DOHH2 (cell line): ENCODE measurements around the gene INSIG1.

Experiments used
- H3F3A ChIP-seq: fragments of 200-600 bp; sonication (generic), shearing (Covaris generic); 2 replicates; pipeline ENCODE4 v1.6.0; 2016; ENCODE audit warnings: antibody characterized with exemption, mild to moderate bottlenecking; ENCODE audit not compliant: control insufficient read depth, insufficient read depth
- H3K27ac ChIP-seq: fragments of 200-600 bp; sonication (generic); 2 replicates; pipeline ENCODE4 v1.5.1; 2014; ENCODE audit warnings: low read depth, mild to moderate bottlenecking, low read length, moderate library complexity
- H3K27me3 ChIP-seq: fragments of 200-600 bp; sonication (generic); 2 replicates; pipeline ENCODE4 v1.6.1; 2014; ENCODE audit warnings: mild to moderate bottlenecking, low read length, mixed read lengths; ENCODE audit not compliant: control insufficient read depth
- H3K36me3 ChIP-seq: fragments of 200-600 bp; sonication (generic); 2 replicates; pipeline ENCODE4 v1.6.1; 2014; ENCODE audit warnings: mild to moderate bottlenecking, low read length, moderate library complexity, mixed read lengths; ENCODE audit not compliant: control insufficient read depth
- H3K4me1 ChIP-seq: fragments of 200-600 bp; sonication (generic); 2 replicates; pipeline ENCODE4 v1.6.1; 2014; ENCODE audit warnings: mild to moderate bottlenecking, low read length, mixed read lengths; ENCODE audit not compliant: control insufficient read depth
- H3K4me2 ChIP-seq: fragments of 200-600 bp; sonication (generic); 2 replicates; pipeline ENCODE4 v1.6.0; 2014; ENCODE audit warnings: mild to moderate bottlenecking, low read length, moderate library complexity
- H3K4me3 ChIP-seq: fragments of 200-600 bp; sonication (generic); 2 replicates; pipeline ENCODE4 v1.5.1; 2014; ENCODE audit warnings: mild to moderate bottlenecking, low read length, mixed read lengths
- H3K79me2 ChIP-seq: fragments of 200-600 bp; sonication (generic); 2 replicates; pipeline ENCODE4 v1.6.1; 2014; ENCODE audit warnings: mild to moderate bottlenecking, low read length, mixed read lengths; ENCODE audit not compliant: control insufficient read depth
- H3K9me2 ChIP-seq: fragments of 200-600 bp; sonication (generic); replicated peaks from 2 replicates; pipeline ENCODE4 v1.6.1; 2014; ENCODE audit warnings: mild to moderate bottlenecking, low read length, mixed read lengths; ENCODE audit not compliant: control insufficient read depth
- H3K9me3 ChIP-seq: fragments of 200-600 bp; sonication (generic); 2 replicates; pipeline ENCODE4 v1.6.1; 2014; ENCODE audit warnings: antibody characterized with exemption, low read length, mixed read lengths; ENCODE audit not compliant: control insufficient read depth, insufficient read depth
- H4K20me1 ChIP-seq: fragments of 200-600 bp; sonication (generic); 2 replicates; pipeline ENCODE4 v1.6.0; 2014; ENCODE audit warnings: low read depth, mild to moderate bottlenecking, antibody characterized with exemption, low read length, moderate library complexity; ENCODE audit not compliant: control insufficient read depth, insufficient read depth
- EZH2phosphoT487 ChIP-seq: fragments of 200-600 bp; sonication (generic); IDR thresholded peaks from 2 replicates; pipeline ENCODE4 v1.6.1; 2017; ENCODE audit warnings: borderline replicate concordance, mild to moderate bottlenecking, antibody characterized with exemption, low read length, moderate library complexity, mixed read lengths
- TF ChIP-seq, protein P1 (sequence below): fragments of 200-600 bp; sonication (generic); IDR thresholded peaks from one replicate; pipeline ENCODE4 v1.5.1; 2014; ENCODE audit warnings: antibody characterized with exemption, mild to moderate bottlenecking, low read depth, low read length; ENCODE audit not compliant: poor library complexity, severe bottlenecking

The INSIG1 gene

DNA sequence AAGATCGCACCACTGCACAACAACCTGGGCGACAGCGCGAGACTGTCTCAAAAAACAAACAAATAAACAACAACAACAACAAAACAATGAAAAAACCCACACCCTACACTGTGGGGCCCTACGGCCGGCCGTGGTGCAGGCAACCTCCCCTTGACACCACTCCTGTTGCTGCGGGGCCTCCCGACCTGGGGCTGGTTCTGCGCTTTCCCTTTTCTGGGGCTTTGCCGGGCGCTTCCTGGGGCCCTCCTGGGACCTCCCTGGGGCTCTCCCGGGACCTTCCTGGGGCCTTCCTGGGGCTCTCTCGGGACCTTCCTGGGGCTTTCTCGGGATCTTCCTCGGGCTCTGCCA lies 46.6 kb downstream of the INSIG1 start:
- H3K9me3 ChIP-seq: no peaks in the 10 kb centered on the region
- peak overlapping the region; percentile 91 for H3K4me2 ChIP-seq
- no peaks in the 10 kb centered on the region for H3K36me3 ChIP-seq
- peak overlapping the region; percentile 73 for H3K4me3 ChIP-seq
- H3K4me1 ChIP-seq: peaks cover 10% of the 10 kb centered on the region
- H4K20me1 ChIP-seq: no peaks in the 10 kb centered on the region
- TF ChIP-seq, protein P1, sequence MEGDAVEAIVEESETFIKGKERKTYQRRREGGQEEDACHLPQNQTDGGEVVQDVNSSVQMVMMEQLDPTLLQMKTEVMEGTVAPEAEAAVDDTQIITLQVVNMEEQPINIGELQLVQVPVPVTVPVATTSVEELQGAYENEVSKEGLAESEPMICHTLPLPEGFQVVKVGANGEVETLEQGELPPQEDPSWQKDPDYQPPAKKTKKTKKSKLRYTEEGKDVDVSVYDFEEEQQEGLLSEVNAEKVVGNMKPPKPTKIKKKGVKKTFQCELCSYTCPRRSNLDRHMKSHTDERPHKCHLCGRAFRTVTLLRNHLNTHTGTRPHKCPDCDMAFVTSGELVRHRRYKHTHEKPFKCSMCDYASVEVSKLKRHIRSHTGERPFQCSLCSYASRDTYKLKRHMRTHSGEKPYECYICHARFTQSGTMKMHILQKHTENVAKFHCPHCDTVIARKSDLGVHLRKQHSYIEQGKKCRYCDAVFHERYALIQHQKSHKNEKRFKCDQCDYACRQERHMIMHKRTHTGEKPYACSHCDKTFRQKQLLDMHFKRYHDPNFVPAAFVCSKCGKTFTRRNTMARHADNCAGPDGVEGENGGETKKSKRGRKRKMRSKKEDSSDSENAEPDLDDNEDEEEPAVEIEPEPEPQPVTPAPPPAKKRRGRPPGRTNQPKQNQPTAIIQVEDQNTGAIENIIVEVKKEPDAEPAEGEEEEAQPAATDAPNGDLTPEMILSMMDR: no peak
- no peak for TF ChIP-seq EZH2phosphoT487
- no peaks in the 10 kb centered on the region for H3K9me2 ChIP-seq
- peaks cover 7% of the 10 kb centered on the region; the same call in 1 of the 2 replicates for H3F3A ChIP-seq
- H3K27ac ChIP-seq: no peak overlapping the region
- peaks cover 33% of the 10 kb centered on the region for H3K27me3 ChIP-seq
- H3K79me2 ChIP-seq: no peaks in the 10 kb centered on the region

DNA sequence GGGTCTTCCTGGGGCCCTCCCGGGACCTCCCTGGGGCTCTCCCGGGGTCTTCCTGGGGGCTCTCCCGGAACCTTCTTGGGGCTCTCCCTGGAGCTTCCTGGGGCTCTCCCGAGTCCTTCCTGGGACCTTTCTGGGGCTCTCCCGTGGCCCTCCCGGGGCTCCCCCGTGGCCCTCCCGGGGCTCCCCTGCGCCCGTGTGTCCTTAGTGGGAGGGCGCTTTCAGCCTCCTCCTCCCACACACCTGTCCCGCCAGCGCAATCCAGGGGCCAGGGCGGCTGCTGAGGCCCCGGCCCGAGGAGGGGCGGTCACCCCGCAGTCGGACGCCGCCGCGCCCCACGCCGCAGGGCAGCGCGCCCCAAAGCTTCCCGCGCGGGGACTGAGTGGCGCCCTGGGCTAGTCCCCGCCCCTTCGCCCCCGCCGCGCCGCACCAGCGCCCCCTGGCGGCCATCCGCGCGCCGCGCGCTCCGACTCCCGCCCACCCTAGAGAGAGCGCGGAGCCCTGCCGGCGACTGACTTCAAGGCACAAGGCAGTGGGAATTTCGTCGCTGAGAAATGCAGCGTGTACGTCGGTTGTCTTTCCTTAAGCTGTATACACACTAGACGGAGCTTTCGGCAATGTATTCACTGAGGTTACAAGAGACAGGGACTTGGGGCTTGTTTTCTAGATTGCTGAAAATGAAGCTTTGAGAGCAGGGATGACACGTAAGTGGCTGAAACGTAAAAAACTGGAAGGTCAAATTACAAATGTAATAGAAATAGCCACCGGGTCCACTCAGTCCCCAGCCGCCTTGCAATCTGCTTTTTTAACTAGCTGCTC lies 47.1 kb downstream of the INSIG1 start:
- H3K79me2 ChIP-seq: no peaks in the 10 kb centered on the region
- H3K4me1 ChIP-seq: peaks cover 10% of the 10 kb centered on the region
- H3K9me3 ChIP-seq: no peaks in the 10 kb centered on the region
- H3K36me3 ChIP-seq: no peaks in the 10 kb centered on the region
- H3K4me2 ChIP-seq: peak overlapping the region; percentile 91
- H3K27me3 ChIP-seq: peaks cover 33% of the 10 kb centered on the region
- H3F3A ChIP-seq: peaks cover 7% of the 10 kb centered on the region; the same call in 1 of the 2 replicates
- no peak overlapping the region for H3K27ac ChIP-seq
- H3K9me2 ChIP-seq: no peaks in the 10 kb centered on the region
- no peaks in the 10 kb centered on the region for H4K20me1 ChIP-seq
- no peak for TF ChIP-seq EZH2phosphoT487
- TF ChIP-seq, protein P1: peak; percentile 88
- peak overlapping the region; percentile 73 for H3K4me3 ChIP-seq

DNA sequence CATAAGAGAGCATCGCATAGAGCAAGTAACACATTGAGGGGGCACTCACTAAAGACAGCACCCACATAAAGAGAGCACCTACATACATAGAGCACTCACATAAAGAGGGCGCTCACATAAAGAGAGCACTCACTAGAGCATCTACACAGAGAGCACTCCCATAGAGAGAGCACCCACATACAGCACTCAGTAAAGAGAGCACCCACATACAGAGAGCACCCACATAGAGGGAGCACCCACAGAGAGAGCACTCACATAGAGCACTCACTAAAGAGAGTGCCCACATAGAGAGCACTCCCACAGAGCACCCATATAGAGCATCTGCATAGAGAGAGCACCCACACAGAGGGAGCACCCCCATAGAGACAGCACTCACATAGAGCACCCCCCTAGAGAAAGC lies 47.8 kb downstream of the INSIG1 start:
- no peak for TF ChIP-seq EZH2phosphoT487
- TF ChIP-seq, protein P1: no peak
- H3K9me3 ChIP-seq: no peaks in the 10 kb centered on the region
- H3K4me1 ChIP-seq: peaks cover 10% of the 10 kb centered on the region
- H3K27me3 ChIP-seq: peaks cover 28% of the 10 kb centered on the region
- no peaks in the 10 kb centered on the region for H3K9me2 ChIP-seq
- peak overlapping the region; percentile 91 for H3K4me2 ChIP-seq
- H3F3A ChIP-seq: peaks cover 7% of the 10 kb centered on the region; the same call in 1 of the 2 replicates
- H3K36me3 ChIP-seq: no peaks in the 10 kb centered on the region
- no peak overlapping the region for H3K4me3 ChIP-seq
- no peaks in the 10 kb centered on the region for H3K79me2 ChIP-seq
- H4K20me1 ChIP-seq: no peaks in the 10 kb centered on the region
- H3K27ac ChIP-seq: no peak overlapping the region
